ENCODE data around the gene NDUFS3.
"Not testable (repeated sequence)": the region's sequence is repeated elsewhere in the genome, so short reads cannot be mapped to it uniquely, and the experiment has no call there.

NDUFS3 gene

DNA sequence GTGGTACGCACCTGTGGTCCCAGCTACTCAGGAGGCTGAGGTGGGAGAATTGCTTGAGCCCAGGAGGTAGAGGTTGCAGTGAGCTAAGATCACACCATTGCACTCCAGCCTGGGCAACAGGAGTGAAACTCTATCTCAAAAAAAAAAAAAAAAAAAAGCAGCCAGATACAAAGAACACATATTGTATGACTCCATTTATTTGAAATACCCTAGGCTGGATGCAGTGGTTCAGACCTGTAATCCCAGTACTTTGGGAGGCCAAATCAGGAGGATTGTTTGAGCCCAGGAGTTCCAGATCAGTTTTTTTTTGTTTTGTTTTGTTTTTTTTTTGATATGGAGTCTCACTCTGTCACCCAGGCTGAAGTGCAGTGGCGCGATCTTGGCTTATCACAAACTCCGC, 16.5 kb upstream of the NDUFS3 start:
- DNase-seq: not testable (repeated sequence)

DNA sequence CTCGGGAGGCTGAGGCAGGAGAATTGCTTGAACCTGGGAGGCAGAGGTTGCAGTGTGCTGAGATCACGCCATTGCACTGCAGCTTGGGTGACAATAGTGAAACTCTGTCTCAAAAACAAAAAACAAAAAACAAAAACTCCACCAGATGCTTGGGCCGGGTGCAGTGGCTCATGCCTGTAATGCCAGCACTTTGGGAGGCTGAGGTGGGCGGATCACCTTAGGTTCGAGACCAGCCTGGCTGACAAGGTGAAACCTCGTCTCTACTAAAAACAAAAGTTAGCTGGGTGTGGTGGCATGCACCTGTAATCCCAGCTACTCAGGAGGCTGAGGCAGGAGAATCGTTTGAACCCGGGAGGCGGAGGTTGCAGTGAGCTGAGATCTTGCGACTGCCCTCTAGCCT, 14.5 kb upstream of the NDUFS3 start:
- not testable (repeated sequence) for DNase-seq

DNA sequence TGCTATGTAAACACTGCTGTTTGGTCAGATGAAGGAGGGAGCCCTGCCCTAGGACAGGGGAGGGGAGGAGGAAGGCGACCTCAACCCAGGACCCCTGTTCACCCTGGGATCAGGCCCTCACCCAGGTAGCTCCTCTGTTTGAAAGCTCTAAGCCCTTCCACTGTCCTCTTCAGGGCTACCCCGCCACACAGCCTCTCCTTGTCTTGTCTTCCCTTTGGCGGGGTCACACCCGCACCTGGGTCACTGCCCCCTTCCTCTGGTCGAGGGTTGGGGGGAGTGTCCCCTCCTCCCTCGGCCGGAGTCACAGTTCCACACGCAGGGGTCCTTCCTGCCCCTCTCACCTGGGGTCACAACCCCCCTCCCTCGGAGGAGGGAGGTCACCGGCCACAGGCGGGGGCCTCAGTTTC, 13.9 kb upstream of the NDUFS3 start:
- DNase-seq: no peak

DNA sequence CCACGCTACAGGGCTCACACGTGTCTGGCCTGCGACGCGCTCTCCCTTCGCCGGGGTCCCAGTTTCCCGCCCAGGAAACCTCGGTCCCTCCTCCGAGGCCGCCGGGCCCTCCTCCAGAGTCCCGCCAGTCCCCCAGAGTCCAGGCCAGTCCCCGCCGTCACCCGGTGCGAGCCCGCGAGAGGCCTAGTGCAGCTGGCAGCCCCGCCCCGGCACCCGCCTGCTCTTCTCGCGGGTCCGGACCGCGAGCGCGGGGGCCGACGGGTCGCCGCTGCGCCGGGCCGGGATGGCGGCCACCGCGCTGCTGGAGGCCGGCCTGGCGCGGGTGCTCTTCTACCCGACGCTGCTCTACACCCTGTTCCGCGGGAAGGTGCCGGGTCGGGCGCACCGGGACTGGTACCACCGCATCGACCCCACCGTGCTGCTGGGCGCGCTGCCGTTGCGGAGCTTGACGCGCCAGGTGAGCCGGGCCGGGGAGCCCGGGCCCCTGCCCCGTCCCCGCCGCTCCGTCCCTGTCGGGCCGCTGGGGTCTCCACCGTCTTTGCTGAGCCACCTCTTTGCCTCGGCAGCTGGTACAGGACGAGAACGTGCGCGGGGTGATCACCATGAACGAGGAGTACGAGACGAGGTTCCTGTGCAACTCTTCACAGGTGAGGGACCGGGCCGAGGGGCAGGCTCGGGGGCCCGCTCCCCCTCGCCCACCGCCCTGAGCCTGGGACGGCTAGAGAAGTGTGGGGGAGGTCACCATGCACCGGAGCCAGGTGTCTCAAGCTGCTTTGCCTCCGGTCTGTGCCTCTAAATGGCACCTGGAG, 13.3 kb upstream of the NDUFS3 start, which contains the start of gene PTPMT1:
PTPMT1 (plus strand) TSS at position 260 of the 809 bp plus-strand sequence; CDS start at position 284, 24 bp downstream.
- peak; percentile 73 for DNase-seq

DNA sequence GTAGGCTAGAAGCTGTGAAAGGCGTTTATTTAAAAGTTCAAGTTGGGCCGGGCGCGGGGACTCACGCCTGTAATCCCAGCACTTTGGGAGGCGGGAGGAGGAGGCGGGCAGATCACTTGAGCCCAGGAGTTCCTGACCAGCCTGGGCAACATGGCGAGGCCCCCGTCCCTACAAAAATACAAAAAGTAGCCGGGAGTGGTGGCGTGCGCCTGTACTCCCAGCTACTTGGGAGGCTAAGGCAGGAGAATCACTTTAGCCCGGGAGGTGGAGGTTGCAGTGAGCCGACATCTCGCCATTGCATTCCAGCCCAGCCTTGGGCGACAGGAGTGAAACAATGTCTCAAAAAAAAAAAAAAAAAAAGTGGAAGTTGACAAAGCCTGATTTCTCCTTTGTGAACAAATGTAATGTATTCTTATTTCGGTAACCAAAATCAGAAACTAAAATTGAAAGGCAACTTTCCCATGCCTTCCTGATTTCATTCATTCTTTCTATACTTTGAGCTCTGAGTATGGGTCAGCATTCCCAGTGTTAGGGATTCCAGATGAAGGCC, 12.7 kb upstream of the NDUFS3 start:
- DNase-seq: peak; percentile 9

DNA sequence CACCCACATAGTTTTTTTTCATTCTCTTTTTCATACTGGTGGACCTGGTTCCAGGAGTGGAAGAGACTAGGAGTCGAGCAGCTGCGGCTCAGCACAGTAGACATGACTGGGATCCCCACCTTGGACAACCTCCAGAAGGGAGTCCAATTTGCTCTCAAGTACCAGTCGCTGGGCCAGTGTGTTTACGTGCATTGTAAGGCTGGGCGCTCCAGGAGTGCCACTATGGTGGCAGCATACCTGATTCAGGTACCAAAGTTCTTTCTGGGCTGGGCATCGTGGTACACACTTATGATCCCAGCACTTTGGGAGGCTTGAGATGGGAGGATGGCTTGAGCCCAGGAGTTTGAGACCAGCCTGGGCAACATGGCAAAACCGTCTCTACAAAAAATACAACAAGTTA, 9.2 kb upstream of the NDUFS3 start:
- no peak for DNase-seq

DNA sequence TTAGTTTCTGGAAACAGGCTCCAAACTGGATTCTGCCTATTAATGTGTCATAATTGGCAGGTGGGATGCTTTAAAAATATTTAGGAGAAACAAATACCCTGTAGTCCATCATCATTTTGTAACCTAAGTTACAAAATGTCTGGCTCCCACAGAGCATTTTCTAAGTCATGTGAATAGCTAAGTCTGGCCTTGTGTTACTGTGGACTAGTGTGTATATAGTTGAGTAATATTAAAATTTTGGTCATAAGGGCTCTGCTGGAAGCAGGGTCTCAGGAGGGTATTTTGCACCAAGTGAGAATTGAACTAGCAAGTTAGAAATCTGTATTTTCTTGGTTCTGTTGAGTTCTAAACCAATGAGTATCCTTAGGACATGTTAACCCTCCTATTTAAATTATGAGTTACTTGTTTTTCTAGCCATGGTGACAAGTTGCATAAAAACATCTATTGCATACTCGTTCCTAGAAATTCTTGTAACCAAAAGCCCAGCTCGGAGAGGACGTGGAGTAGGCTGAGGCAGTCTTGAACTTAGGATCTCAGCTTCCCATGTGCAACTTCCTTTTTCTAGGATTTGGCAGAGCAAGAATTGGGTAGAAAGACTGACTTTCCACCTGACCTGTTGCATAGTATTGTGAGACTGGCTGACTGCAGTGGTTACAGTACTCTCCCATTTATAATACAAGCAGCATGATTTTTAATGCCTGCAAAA, 8.1 kb upstream of the NDUFS3 start:
- no peak for DNase-seq

DNA sequence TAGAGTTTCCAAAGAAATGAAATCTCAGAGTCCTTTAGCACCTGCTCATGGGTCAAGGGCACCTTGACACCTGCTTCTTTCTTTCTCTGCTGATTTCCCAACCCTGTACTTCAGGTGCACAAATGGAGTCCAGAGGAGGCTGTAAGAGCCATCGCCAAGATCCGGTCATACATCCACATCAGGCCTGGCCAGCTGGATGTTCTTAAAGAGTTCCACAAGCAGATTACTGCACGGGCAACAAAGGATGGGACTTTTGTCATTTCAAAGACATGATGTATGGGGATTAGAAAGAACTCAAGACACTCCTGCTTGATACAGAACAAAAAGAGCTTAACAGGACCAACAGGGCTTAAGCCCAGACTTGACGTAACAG, 7.5 kb upstream of the NDUFS3 start:
- no peak for DNase-seq

DNA sequence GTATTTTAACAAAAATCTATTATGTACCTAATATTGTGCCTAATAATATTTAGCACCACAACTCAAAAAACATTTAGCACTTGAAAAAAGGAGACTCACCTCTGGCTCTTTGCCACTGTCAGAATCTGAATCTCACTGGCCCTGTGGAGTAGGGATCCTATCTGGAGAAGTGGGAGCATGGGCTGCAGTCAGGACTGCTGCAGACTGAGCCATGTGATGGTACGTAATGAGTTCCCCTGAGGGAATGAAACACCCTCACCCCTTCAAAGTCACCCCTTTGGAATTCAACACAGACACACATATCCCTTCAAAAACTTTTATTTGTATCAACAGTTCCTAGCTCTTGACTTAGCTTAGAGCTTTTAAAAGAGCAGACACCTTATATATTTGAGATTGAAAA, 7.0 kb upstream of the NDUFS3 start:
- no peak for DNase-seq

DNA sequence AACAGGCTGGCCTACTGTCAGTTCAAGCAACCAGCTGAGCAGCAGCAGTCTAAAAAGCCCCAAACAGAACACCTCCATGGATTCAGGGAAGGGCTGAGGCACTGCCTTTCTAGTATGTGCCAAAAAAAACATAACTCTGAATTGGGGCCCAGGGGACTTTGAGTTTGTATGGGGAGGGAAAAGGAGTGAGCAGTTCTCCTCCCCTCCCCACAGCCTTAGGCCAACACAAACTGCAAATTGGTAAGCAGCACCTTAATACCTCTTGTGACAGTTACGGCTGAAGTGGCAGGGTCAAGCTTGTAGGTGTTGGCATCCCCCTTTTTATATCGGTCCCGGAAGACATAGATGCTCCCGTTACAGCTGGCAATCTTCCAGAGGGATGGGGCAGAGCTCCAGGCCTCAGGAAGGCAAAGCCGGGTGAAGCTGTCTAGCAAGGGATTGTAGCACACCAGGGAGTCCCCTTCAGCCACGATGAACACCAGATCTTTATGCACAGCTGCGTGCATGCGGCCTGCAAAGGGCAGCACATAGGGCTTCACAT, 6.1 kb upstream of the NDUFS3 start:
- DNase-seq: no peak

DNA sequence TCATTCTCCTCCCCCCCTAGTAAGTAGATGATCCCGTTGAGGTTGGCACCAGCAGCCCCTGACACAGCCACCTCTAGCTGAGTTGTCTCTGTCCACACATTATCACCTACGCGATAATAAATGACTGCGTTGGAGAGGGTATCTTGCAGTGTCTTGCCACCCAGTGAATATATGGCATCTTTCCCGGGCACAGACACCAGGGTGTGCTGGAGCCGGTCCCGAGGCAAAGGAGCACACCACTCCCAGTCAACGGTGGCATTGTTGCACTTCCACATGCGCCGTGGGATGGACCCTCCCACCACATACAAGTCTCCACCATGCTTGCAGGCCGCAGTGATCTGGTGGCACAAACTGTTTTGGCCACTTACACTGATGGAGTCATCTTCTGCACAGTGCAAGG, 5.6 kb upstream of the NDUFS3 start:
- DNase-seq: no peak

DNA sequence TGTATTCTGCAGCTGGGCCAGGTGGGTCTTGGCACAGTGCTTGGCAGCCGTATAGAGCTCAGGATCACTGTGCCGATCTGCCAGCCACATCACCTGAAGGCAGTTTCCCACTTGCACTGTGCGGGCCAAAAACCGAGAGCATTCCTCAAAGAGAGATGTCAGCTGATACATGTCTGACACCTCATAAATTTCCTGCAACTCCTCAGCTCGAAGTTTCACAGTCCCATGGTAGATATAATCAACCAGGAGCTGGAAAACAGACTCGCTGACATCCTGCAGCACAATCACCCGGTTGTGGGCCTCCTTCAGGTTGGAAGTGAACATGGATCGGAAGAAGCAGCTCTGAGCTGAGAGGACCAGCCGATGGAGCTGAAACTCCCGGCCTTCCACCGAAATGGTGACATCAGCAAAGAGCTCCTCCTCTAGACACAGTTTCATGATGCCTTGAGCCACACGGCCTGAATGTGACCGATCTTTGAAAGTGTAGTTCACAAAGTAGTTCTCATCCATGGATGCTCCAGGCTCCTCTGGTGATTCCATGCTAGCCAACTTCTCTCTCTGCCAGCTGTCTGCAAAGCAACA, 1.3 kb upstream of the NDUFS3 start:
- no peak for DNase-seq

DNA sequence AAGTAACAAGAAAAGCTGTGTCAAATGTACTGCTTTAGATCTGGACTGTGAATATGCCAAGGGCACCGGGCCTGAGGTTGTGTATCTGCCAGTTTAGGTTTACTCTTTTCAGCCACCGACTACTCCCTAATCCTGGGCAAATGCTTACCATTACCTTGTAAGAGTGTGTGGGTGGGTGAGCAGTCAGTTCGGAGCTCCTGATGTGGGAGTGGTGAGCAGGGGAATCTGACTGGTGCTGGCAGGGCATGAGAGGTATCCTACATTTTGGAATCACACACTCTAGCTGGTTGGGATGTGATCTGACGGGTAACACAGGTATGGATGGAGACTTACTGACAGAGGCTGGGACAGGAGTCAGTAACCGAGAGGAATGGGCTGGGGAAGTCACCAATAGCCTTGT, 5.0 kb downstream of the NDUFS3 start:
- DNase-seq: no peak

DNA sequence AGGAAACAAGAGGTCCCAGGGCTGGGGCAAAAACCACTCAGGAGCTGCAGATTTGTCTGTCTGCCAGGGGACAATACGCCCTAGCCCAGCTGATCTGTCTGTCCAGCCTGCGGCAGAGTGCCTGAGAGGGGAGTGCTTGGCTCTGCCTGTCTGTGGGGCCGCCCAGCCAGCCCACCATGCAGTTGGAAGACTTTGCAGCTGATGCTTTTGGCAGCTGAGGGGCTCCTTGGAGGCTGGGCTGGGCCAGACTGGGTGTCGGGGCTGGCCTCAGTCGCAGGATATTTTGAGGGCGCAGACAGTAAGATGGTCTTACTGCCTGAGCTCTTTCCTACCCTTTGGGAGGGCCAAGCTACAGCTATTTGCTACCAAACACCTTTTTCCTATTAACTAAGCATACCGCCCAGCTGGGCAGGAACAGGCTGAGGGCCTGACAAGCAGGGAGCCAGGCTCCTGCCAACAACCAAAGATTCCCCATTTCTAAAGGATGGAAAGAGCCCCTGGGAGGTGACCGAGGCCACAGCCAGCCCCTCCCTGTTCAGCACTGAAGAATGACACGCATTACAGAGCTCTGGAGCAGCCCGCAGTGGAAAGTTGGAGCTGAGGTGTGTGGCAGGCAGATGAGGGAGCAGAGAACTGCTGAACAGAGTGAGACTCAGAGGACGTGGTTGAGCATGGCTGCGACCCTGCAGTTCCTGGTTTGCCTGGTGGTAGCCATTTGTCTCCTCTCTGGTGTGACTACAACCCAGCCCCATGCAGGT, 7.4 kb downstream of the NDUFS3 start, which contains the start of gene FAM180B:
FAM180B (plus strand) TSS at position 581 of the 758 bp plus-strand sequence; CDS start at position 672, 91 bp downstream.
- no peak for DNase-seq

DNA sequence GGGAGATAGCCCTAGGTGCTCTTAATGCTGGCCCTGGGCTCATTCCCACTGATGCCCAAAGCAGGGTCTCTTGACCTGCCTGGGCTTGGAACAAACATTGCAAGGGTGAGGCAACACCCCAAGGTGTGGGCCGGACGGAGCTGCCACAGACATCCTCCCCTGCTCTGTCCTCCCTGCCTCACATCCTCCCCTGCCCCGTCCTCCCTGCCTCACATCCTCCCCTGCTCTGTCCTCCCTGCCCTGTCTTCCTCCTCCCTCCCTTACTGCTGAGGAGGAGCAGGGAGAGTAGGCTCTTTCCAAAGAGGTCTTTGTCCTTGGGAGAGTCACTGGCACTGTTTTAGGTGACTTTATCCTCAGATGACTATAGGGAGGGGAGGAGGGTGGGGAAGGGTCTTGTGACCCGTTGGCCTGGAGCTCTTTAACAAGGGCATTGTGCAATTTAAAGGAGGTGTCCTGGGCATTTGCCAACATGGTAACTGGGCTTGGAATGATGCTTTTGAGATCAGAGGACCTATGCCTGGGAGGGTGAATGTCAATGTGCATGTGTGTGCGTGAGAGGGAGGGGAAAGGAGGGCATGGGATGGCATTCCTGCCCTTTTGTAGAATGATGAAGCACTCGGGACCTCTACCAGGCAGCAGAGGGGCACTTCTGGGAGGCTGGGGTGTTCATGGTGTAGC, 8.3 kb downstream of the NDUFS3 start:
- no peak for DNase-seq

DNA sequence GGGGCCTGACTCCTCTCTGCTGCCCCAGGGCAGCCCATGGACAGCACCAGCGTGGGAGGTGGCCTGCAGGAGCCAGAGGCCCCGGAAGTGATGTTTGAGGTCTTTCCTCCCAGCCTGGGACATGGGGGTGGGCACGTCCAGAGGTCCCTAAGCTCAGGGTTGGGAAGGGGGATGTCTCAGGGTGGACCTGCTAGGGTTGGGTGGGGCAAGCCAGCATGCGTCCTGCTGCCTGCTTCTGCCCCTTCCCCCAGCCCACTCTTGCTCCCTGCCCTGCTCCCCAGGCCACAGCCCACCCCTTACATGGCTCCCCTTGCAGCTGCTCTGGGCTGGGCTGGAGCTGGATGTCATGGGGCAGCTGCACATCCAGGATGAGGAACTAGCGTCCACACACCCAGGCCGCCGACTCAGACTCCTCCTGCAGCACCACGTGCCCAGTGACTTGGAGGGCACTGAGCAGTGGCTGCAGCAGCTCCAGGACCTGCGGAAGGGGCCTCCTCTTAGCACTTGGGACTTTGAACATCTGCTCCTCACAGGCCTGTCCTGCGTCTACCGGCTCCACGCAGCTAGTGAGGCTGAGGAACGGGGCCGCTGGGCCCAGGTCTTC, 9.0 kb downstream of the NDUFS3 start:
- no peak for DNase-seq

DNA sequence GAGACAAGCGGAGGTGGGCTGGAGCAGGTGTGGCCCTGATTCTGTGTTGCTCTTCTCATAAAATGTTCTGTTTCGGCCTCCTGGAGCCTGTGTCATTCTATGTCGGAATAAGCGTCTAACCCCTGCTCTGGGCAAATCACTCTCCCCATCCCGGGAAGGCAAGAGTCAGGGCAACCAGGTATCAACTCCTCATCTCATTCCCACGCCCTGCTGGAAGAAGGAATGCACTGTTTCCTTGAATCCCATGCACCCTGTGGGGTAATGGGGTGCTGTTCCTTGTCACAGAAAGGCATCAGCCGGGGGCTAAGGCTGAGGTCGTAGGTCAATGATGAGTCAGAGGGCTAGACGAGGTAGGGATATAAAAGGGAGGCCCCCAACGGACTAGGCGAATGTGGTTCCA, 10.2 kb downstream of the NDUFS3 start:
- DNase-seq: no peak

DNA sequence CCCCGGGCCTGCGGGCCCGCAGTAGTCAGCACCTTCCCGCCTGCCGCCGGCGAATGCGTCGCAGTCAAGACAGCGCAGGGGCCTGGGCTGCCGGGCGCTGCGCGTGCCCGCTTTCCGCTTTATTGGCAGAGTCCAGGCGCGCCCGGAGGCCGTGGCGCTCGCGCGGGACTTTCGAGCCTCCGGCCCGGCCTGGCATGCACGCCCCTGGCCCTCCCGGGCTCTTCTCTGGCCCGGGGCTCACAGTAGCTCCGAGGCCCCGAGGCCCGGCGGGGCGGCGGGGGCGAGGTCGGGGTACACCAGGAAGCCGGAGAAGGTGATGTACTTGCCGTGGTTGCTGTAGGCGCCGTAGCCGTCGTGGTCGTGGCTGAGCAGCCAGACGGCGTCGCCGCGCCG, 10.7 kb downstream of the NDUFS3 start:
- DNase-seq: no peak

DNA sequence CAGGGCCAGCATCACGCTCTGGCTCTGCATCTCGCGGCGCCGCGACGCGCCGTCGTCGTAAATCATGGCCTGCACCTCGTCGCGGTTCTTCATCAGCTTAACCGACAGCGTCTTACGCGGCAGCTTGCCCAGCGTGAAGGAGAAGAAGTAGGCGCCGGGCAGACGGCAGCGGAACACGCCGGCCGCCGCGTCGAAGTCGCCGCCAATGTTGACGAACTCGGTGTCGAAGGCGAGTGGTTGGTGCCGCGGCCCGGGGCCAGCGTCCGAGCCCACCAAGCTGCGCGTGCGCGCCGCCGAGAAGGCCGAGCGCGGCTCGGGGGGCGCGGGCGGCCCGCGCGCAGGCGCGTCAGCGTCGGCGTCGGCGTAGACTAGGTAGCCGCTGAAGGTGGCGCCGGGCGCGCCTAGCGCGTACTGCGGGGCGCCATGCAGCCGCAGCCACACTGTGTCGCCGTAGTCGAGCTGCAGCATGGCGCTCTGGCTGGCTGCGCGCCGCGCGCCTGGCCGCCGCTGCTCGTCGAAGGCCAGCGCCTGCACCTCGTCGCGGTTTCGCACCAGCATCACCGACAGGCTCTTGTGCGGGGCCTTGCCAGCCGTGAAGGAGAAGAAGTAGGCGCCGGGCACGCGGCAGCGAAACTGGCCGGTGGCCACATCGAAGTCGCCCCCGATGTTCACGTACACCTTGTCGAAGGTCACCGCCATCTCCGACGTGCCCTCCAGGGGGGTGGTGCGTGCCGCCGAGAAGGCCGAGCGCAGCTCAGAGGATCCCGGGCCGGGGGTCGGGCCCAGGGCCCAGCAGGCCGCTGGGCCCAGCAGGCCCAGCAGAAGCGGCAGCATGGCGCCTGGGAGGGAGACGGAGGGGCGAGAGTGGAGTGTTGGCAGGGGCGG, 11.3 kb downstream of the NDUFS3 start:
- DNase-seq: no peak

DNA sequence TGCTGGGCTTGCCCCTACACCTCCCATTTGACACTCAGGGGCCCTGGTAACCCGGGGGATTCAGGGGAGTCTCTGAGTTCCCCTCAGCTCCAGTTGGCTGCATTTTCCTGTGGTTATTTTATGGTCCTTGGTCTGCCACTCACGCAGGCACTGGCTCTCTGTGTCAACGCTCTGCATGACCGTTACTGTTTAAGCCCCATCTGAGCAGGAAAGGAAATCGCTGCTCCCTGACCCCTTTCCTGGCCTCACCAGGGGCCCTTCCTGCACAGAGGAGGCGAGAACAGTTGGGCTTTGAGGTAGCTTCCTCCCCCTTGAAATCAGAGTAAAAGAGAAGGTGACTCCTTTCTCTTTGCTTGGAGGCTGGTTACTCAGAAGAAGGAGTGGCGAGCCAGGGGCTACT, 12.9 kb downstream of the NDUFS3 start:
- no peak for DNase-seq
